Loucy (cell line): ENCODE data around the gene GSDMA.
"Not testable (repeated sequence)": the region's sequence is repeated elsewhere in the genome, so short reads cannot be mapped to it uniquely, and the experiment has no call there.

Source experiments
- H2AFZ ChIP-seq: fragments of 200-600 bp; sonication (generic); 2 replicates; pipeline ENCODE4 v1.6.0; 2016; ENCODE audit warnings: antibody characterized with exemption, mild to moderate bottlenecking, low read length, moderate library complexity
- H3F3A ChIP-seq: fragments of 200-600 bp; 2 replicates; pipeline ENCODE4 v1.6.0; 2016; ENCODE audit warnings: antibody characterized with exemption, low read depth, mild to moderate bottlenecking
- H3K27me3 ChIP-seq: fragments of 200-600 bp; sonication (generic); 2 replicates; pipeline ENCODE4 v1.6.1; 2014; ENCODE audit warnings: low read length, mild to moderate bottlenecking; ENCODE audit not compliant: insufficient read depth, poor library complexity, severe bottlenecking
- H3K36me3 ChIP-seq: fragments of 200-600 bp; sonication (generic); 2 replicates; pipeline ENCODE4 v1.6.1; 2016; ENCODE audit warnings: low read length; ENCODE audit not compliant: insufficient read depth
- H3K4me1 ChIP-seq: fragments of 200-600 bp; sonication (generic); 2 replicates; pipeline ENCODE4 v1.5.1; 2014; ENCODE audit warnings: low read length, mild to moderate bottlenecking; ENCODE audit not compliant: insufficient read depth, poor library complexity, severe bottlenecking
- H3K4me2 ChIP-seq: fragments of 200-600 bp; sonication (generic); 2 replicates; pipeline ENCODE4 v1.6.0; 2014; ENCODE audit warnings: antibody characterized with exemption, low read length, low read depth, mild to moderate bottlenecking; ENCODE audit not compliant: poor library complexity, severe bottlenecking
- H3K4me3 ChIP-seq: fragments of 200-600 bp; sonication (generic); 2 replicates; pipeline ENCODE4 v1.5.1; 2014; ENCODE audit warnings: low read length, mild to moderate bottlenecking, mixed read lengths; ENCODE audit not compliant: poor library complexity, severe bottlenecking
- H3K79me2 ChIP-seq: fragments of 200-600 bp; sonication (generic); 2 replicates; pipeline ENCODE4 v1.6.1; 2014; ENCODE audit warnings: low read length; ENCODE audit not compliant: insufficient read depth
- H3K9ac ChIP-seq: fragments of 200-600 bp; sonication (generic); 2 replicates; pipeline ENCODE4 v1.6.0; 2014; ENCODE audit warnings: mild to moderate bottlenecking, low read depth, low read length, moderate library complexity; ENCODE audit not compliant: poor library complexity, severe bottlenecking
- H3K9me2 ChIP-seq: fragments of 200-600 bp; sonication (generic); replicated peaks from 2 replicates; pipeline ENCODE4 v1.6.1; 2016; ENCODE audit warnings: low read depth, low read length, mixed read lengths
- H3K9me3 ChIP-seq: fragments of 200-600 bp; sonication (generic); 2 replicates; pipeline ENCODE4 v1.6.1; 2014; ENCODE audit warnings: mild to moderate bottlenecking, antibody characterized with exemption, low read length, low read depth; ENCODE audit not compliant: insufficient read depth
- H4K20me1 ChIP-seq: fragments of 200-600 bp; sonication (generic); 2 replicates; pipeline ENCODE4 v1.6.0; 2014; ENCODE audit warnings: antibody characterized with exemption, low read length, mild to moderate bottlenecking; ENCODE audit not compliant: insufficient read depth, poor library complexity, severe bottlenecking
- CTCF ChIP-seq: fragments of 200-600 bp; sonication (generic); conservative IDR thresholded peaks from 2 replicates; pipeline ENCODE4 v1.5.1; 2014; ENCODE audit warnings: mild to moderate bottlenecking, antibody characterized with exemption, low read length
- EZH2phosphoT487 ChIP-seq: fragments of 200-600 bp; IDR thresholded peaks from 2 replicates; pipeline ENCODE4 v1.6.1; 2018; ENCODE audit warnings: antibody characterized with exemption, mild to moderate bottlenecking, moderate library complexity, borderline replicate concordance

Gene GSDMA

GRCh38 chr17:40004072-40004471 is 41.3 kb downstream of the GSDMA start:
- no peaks in the 10 kb centered on the region for H3K4me1 ChIP-seq
- no peaks in the 10 kb centered on the region for H3K9me2 ChIP-seq
- no peaks in the 10 kb centered on the region for H3K36me3 ChIP-seq
- H4K20me1 ChIP-seq: no peaks in the 10 kb centered on the region
- H3K4me2 ChIP-seq: no peak overlapping the region
- no peak overlapping the region for H2AFZ ChIP-seq
- H3K4me3 ChIP-seq: no peak overlapping the region
- H3K27me3 ChIP-seq: no peaks in the 10 kb centered on the region
- no peak for TF ChIP-seq EZH2phosphoT487
- H3K79me2 ChIP-seq: no peaks in the 10 kb centered on the region
- H3K9ac ChIP-seq: no peak overlapping the region
- no peaks in the 10 kb centered on the region for H3K9me3 ChIP-seq
- no peaks in the 10 kb centered on the region for H3F3A ChIP-seq

- Histone ChIP-seq H3K9ac (no peak overlapping the region), H3F3A (no peaks in the 10 kb centered on the region), H3K4me3 (no peak overlapping the region), H3K9me3 (no peaks in the 10 kb centered on the region), H2AFZ (no peak overlapping the region), H3K36me3 (no peaks in the 10 kb centered on the region), H3K27me3 (no peaks in the 10 kb centered on the region), H3K9me2 (no peaks in the 10 kb centered on the region), H3K79me2 (no peaks in the 10 kb centered on the region), H3K4me2 (no peak overlapping the region), H3K4me1 (no peaks in the 10 kb centered on the region), H4K20me1 (no peaks in the 10 kb centered on the region)
- TF ChIP-seq CTCF: no peak
- no peak for TF ChIP-seq EZH2phosphoT487
Observed at GRCh38 chr17:40004712-40005111, 41.9 kb downstream of the GSDMA start.

- Histone ChIP-seq H4K20me1 (no peaks in the 10 kb centered on the region), H3K36me3 (no peaks in the 10 kb centered on the region), H3K27me3 (no peaks in the 10 kb centered on the region), H3F3A (no peaks in the 10 kb centered on the region), H3K4me2 (no peak overlapping the region), H3K9me2 (no peaks in the 10 kb centered on the region), H2AFZ (no peak overlapping the region), H3K9ac (no peak overlapping the region), H3K4me1 (no peaks in the 10 kb centered on the region), H3K79me2 (no peaks in the 10 kb centered on the region), H3K4me3 (no peak overlapping the region), H3K9me3 (no peaks in the 10 kb centered on the region)
- TF ChIP-seq CTCF: no peak
- no peak for TF ChIP-seq EZH2phosphoT487
Observed at GRCh38 chr17:40005520-40005919, 42.7 kb downstream of the GSDMA start.

- H3K4me3 ChIP-seq, H3K9me3 ChIP-seq, H3K4me2 ChIP-seq, H3K27me3 ChIP-seq, H3F3A ChIP-seq, H3K9me2 ChIP-seq, H3K4me1 ChIP-seq, H3K79me2 ChIP-seq, H2AFZ ChIP-seq, H4K20me1 ChIP-seq, H3K36me3 ChIP-seq, H3K9ac ChIP-seq: not testable (repeated sequence)
Observed at GRCh38 chr17:40010946-40011500, 48.2 kb downstream of the GSDMA start.

- not testable (repeated sequence) for H3F3A ChIP-seq, H3K9me3 ChIP-seq, H3K9me2 ChIP-seq, H3K27me3 ChIP-seq, H3K36me3 ChIP-seq, H2AFZ ChIP-seq, H3K4me1 ChIP-seq, H3K4me2 ChIP-seq, H3K79me2 ChIP-seq, H3K9ac ChIP-seq, H3K4me3 ChIP-seq, H4K20me1 ChIP-seq
Observed at GRCh38 chr17:40012017-40012647, 49.3 kb downstream of the GSDMA start.
